Calu3 (cell line): Measurements from ENCODE around the gene COX14. TPM values are rescaled to one million over a fixed set of nuclear protein-coding genes. Genes with fewer than 3 reads are reported as not detected.

Source experiments
- BruUV-seq: library from RNA; stranded (reverse); fragments of 400-500 nt; replicated peaks from 2 replicates; lab custom pipeline; 2021; lab: Mats Ljungman, UMichigan
- CTCF ChIA-PET: fragments of 300-600 bp; sonication (Branson Sonifier 250); formaldehyde crosslinking; loops from one replicate; lab custom pipeline; 2022; ENCODE audit warnings: antibody characterized with exemption; lab: Charles Lee
- DNase-seq: peaks from one replicate; pipeline ENCODE4 v3.0.0; 2022
- H3K27ac Mint-ChIP-seq: one replicate; pipeline ENCODE4 v1.8.0; 2022; ENCODE audit warnings: mixed read lengths; ENCODE audit not compliant: unreplicated experiment
- H3K27me3 Mint-ChIP-seq: one replicate; pipeline ENCODE4 v1.8.0; 2022; ENCODE audit warnings: mixed read lengths; ENCODE audit not compliant: unreplicated experiment
- H3K36me3 Mint-ChIP-seq: one replicate; pipeline ENCODE4 v1.8.0; 2022; ENCODE audit warnings: mild to moderate bottlenecking, moderate library complexity, mixed read lengths; ENCODE audit not compliant: insufficient read depth, unreplicated experiment
- H3K4me1 Mint-ChIP-seq: one replicate; pipeline ENCODE4 v1.8.0; 2022; ENCODE audit warnings: mild to moderate bottlenecking, low read depth, mixed read lengths; ENCODE audit not compliant: unreplicated experiment
- H3K4me3 Mint-ChIP-seq: one replicate; pipeline ENCODE4 v1.8.0; 2022; ENCODE audit warnings: mild to moderate bottlenecking, low read depth, moderate library complexity, mixed read lengths; ENCODE audit not compliant: unreplicated experiment
- H3K9me3 Mint-ChIP-seq: one replicate; pipeline ENCODE4 v1.8.0; 2022; ENCODE audit warnings: low read depth, mixed read lengths; ENCODE audit not compliant: unreplicated experiment
- intact Hi-C: fragments of 100-400 bp; cut with micrococcal nuclease; formaldehyde crosslinking; loops from one replicate; pipeline ENCODE4 v1.10.0; 2022; ENCODE audit not compliant: unreplicated experiment
- total RNA-seq: library from RNA; stranded (reverse); gene quantifications from 2 replicates; pipeline ENCODE4 v1.2.3, GENCODE V29; 2022
- TF ChIP-seq, protein P1 (sequence below): fragments of 200-600 bp; IDR thresholded peaks from one replicate; pipeline ENCODE4 v1.8.0; 2022; ENCODE audit warnings: antibody characterized with exemption; ENCODE audit not compliant: unreplicated experiment

COX14 gene
- total RNA-seq, 1 experiment from 2014 or later: 37.1 TPM

DNA sequence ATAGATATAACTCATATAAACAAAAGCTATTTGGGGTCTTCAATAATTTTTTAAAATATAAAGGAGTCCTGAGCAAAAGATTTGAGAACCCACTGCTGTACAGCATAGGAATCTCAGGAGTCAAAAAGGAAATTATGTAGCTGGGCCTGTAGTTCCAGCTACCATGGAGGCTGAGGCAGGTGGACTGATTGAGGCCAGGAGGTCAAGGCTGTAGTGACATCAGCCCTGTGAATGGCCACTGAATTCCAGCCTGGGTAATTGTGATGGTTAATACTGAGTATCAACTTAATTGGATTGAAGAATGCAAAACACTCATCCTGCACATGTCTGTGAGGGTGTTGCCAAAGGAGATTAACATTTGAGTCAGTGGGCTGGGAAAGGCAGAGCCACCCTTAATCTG lies 44.6 kb downstream of the COX14 start:
- H3K4me1 Mint-ChIP-seq: peaks cover under 1% of the 10 kb centered on the region
- no peaks in the 10 kb centered on the region for H3K27me3 Mint-ChIP-seq
- DNase-seq: no peak
- no peak overlapping the region for H3K4me3 Mint-ChIP-seq
- H3K36me3 Mint-ChIP-seq: no peaks in the 10 kb centered on the region
- CTCF ChIA-PET: no interaction called here
- TF ChIP-seq, protein P1, sequence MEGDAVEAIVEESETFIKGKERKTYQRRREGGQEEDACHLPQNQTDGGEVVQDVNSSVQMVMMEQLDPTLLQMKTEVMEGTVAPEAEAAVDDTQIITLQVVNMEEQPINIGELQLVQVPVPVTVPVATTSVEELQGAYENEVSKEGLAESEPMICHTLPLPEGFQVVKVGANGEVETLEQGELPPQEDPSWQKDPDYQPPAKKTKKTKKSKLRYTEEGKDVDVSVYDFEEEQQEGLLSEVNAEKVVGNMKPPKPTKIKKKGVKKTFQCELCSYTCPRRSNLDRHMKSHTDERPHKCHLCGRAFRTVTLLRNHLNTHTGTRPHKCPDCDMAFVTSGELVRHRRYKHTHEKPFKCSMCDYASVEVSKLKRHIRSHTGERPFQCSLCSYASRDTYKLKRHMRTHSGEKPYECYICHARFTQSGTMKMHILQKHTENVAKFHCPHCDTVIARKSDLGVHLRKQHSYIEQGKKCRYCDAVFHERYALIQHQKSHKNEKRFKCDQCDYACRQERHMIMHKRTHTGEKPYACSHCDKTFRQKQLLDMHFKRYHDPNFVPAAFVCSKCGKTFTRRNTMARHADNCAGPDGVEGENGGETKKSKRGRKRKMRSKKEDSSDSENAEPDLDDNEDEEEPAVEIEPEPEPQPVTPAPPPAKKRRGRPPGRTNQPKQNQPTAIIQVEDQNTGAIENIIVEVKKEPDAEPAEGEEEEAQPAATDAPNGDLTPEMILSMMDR: no peak
- H3K9me3 Mint-ChIP-seq: no peaks in the 10 kb centered on the region
- H3K27ac Mint-ChIP-seq: no peak overlapping the region
- BruUV-seq: no TSS peak
- intact Hi-C loops: no loop called here

DNA sequence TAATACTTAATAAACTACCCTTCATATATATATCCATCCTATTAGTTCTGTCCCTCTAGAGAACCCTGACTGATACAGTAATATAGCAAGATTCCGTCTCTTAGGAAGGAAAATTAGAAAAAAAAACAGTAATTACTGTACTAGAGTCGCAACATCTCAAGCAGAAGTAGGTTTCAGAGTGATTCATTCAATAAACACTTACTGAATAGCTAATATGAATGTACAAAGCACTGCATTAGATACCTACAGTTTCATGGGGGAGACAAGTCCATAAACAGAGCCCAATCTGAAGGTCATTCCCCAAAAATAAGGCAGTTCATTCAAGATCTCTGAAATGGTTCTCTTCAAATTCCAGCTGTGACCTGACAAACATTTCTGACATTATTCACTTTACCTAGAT lies 45.2 kb downstream of the COX14 start:
- Mint-ChIP-seq H3K9me3 (no peaks in the 10 kb centered on the region), H3K4me1 (no peaks in the 10 kb centered on the region), H3K27ac (no peak overlapping the region), H3K4me3 (no peak overlapping the region), H3K27me3 (no peaks in the 10 kb centered on the region), H3K36me3 (no peaks in the 10 kb centered on the region)
- DNase-seq: no peak
- TF ChIP-seq, protein P1: no peak
- CTCF ChIA-PET: no interaction called here
- BruUV-seq: no TSS peak
- intact Hi-C loops: no loop called here

DNA sequence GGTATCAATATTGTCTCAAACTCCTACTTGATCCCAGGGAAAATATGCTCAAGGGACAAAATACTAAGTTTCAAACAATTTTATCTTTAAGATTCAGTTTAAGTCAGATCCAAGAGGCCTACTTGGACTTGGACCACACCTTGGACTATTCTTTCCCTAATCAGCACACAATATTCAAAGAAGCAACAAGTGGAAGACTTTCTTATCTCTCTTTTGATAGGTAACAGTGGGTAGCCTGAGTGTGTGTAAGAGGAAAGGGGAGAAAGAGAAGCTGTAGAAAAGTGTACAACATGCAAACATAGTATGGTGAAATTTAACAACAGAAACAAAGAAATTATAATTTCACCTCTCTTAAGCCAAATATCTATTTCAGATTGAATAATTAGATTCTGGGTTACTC lies 48.6 kb downstream of the COX14 start:
- intact Hi-C loops: no loop called here
- Mint-ChIP-seq H3K36me3 (no peaks in the 10 kb centered on the region), H3K27ac (no peak overlapping the region), H3K4me3 (no peak overlapping the region), H3K4me1 (no peaks in the 10 kb centered on the region), H3K9me3 (no peaks in the 10 kb centered on the region), H3K27me3 (no peaks in the 10 kb centered on the region)
- no TSS peak for BruUV-seq
- TF ChIP-seq, protein P1: no peak
- no peak for DNase-seq
- CTCF ChIA-PET: interaction anchor here (0.7 kb wide), 1 partner anchor 332 kb away, joined by 7 read pairs; the partner anchor contains the start of gene NCKAP5L

DNA sequence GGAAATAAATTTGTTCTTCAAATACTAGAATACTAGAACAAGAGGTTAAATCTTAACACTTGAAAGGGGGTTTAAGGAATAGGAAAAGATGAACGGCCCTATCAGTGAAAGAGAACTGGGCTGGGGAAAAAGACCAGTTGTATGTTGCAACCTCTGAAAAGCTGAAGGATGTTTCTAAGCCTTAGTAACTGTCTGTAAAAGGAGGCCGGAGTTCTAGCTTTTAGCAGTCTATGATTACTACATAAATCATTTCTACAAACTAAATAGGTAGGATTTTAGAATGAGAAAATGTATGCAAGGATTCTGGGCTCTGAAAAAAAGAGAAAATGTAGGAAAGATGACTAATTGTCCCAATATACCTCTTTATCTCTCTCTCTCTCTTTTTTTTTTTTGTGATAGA lies 50.2 kb downstream of the COX14 start:
- H3K27ac Mint-ChIP-seq: no peak overlapping the region
- H3K27me3 Mint-ChIP-seq: no peaks in the 10 kb centered on the region
- H3K36me3 Mint-ChIP-seq: peaks cover 11% of the 10 kb centered on the region
- no peak for DNase-seq
- no TSS peak for BruUV-seq
- H3K9me3 Mint-ChIP-seq: no peaks in the 10 kb centered on the region
- no peak overlapping the region for H3K4me3 Mint-ChIP-seq
- CTCF ChIA-PET: no interaction called here
- TF ChIP-seq, protein P1: no peak
- intact Hi-C loops: no loop called here
- peaks cover 9% of the 10 kb centered on the region for H3K4me1 Mint-ChIP-seq
